ENCODE measurements around the gene TOMM22.
"Not testable (repeated sequence)": the region's sequence is repeated elsewhere in the genome, so short reads cannot be mapped to it uniquely, and the experiment has no call there.

Gene TOMM22

GRCh38 chr22:38681582-38682335 is at the start of gene TOMM22:
TSS of gene TOMM22 (plus strand) at chr22:38681957. CDS start at chr22:38681979, 22 bp downstream.
- intact Hi-C loops (cut with DNase I) = no loop called here
- peak; percentile 80 to 97 (median 94) for DNase-seq

- intact Hi-C loops (cut with DNase I) = no loop called here
- DNase-seq = no peak
These were observed 49.2 kb upstream of the TOMM22 start for GRCh38 chr22:38632528-38632927.

DNA sequence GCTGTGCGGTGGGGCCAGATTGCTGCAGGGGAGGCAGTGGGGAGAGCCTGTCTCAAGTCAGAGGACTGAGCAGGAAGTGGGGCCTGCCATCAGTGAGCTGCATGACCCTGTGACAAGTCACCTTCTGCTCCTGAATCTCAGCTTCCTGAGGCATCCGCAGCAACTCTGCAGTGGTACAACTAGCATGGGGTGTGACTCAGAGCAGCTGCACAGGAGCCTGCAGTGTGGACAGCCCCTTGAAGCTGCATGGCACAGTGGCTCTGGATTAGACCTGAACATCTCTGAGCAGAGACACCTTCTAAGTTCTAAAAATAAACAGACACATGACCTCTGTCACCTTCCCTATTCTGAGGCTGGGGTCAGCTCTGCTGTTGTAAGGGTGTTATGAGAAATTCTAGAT is 43.5 kb upstream of the TOMM22 start:
- intact Hi-C loops (cut with DNase I) = no loop called here
- DNase-seq = no peak

GRCh38 chr22:38638728-38639127 is 43.0 kb upstream of the TOMM22 start:
- intact Hi-C loops (cut with DNase I) = no loop called here

DNA sequence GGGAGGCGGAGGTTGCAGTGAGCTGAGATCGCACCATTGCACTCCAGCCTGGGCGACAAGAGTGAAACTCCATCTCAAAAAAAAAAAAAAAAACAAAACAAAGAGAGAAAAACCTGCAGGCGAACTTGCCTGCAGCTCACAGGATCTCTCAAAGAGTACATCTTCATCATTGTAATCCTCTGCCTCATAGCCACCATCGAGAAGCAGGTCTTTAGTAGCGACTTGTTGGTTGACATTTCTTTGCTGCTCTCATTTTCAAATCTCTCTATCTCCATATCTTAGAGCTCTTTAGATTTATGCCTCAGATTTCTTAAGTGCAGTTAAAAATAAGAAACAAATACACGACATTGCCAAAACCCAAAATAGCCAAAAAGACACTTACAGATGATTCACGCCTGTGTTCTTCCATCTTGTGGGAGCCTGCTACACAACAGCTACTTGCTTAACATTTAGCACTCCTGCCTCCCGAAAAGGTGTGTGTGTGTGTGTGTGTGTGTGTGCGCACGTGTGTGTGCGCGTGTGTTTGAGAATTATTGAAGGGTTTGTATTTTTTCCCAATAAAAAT is 40.2 kb upstream of the TOMM22 start:
- intact Hi-C loops (cut with DNase I) = no loop called here

More at GRCh38 chr22:38638728-38639127, 43.0 kb upstream of the TOMM22 start:
- no peak for DNase-seq

DNA sequence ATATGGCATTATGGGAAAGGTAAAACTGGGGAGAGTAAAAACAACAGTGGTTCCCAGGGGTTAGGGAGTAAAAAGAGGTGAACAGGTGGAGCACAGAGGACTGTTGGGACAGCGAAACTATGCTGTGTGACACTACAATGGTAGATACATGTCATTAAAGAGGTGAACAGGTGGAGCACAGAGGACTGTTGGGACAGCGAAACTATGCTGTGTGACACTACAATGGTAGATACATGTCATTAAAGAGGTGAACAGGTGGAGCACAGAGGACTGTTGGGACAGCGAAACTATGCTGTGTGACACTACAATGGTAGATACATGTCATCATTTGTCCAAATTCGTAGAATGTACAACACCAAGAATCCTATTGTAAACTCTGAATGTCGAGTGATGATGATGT is 37.5 kb upstream of the TOMM22 start:
- intact Hi-C loops (cut with DNase I); DNase-seq: not testable (repeated sequence)

More for the DNA sequence above, 40.2 kb upstream of the TOMM22 start:
- no peak for DNase-seq

- DNase-seq = no peak
- intact Hi-C loops (cut with DNase I) = no loop called here
These were observed 36.3 kb upstream of the TOMM22 start for GRCh38 chr22:38645430-38645829.

GRCh38 chr22:38649841-38650522 is 31.8 kb upstream of the TOMM22 start:
- no peak for DNase-seq
- intact Hi-C loops (cut with DNase I) = no loop called here

GRCh38 chr22:38652859-38653258 is 28.9 kb upstream of the TOMM22 start:
- no peak for DNase-seq
- intact Hi-C loops (cut with DNase I) = no loop called here

- intact Hi-C loops (cut with DNase I) = no loop called here
- DNase-seq = no peak
These were observed 28.0 kb upstream of the TOMM22 start for GRCh38 chr22:38653741-38654140.

DNA sequence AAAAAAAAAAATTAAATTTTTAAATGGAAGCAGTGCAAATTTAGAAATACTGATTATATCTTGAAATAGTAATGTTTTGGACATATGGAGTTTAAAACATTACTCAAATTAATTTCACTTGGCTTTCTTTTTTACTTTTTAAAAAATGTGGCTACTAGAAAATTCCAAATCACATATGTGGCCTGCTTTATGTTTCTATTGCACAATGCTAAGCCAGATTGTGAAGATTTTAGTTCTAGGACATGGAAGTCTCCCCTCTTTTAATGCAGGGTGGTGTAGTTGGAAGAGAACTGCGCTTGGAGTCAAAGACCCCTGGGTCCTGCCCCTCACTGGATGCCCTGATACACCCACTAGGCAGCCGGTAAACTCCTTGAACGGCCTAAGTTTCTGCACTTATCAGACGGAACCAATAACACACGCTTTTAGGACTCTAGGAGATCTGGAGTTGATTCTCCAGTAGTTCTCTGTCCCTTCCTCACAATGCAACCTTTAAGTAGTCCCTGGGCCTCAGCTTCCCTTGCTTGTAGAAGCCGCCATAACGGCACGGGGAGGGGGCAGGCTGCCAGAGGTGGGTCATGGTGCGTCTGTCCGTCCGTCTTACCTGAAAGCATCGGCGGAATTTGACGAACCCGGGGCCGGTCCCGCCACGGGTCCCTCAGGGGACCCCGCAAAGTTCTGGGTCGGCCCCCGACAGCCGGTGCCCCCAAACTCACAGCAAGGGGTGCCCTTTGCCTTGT is 26.1 kb upstream of the TOMM22 start:
- peak in 4 of 42 donors; percentile 14 to 48 (median 18) for DNase-seq
- intact Hi-C loops (cut with DNase I) = no loop called here

DNA sequence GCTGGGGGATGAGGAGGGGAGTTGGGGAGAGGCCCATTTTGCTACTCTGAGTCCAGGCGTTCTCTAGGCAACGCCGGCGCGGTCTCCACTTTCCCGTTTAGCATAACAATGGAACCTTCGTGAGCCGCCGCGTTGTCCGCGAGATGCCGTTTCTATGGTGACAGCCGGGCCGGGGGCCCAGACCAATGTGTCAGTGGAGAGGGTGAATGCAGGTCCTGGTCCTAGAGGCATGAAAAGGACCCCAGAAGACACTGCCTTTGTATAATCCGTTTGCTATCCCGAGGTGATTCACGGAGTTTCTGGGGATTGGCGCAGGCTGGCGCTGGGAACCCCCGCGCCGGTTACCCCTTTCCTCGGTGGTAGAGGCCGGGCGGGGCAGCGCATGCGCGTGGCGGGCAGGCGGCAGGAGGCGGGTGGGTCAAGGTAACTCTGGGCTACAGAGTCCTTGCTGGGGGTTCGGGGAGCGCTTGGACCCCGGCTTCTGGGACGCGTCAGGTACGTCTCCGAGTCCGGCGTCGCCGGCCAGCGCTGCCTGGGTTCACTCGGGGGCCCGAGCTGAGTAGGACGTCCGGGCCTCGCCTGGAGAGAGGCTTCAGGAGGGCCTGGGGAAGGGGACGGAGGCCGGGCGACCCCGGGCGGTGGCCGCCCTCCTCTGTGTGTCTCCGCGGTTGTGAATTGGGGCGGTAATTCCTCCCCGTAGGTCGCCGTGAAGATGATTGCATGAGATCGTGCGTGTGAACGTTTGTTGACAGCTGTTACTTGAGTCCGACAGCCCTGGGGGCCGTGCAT is 25.3 kb upstream of the TOMM22 start, which contains the start of the genes CBY1 and FAM227A:
CBY1 (plus strand) TSS at position 383 of the 789 bp plus-strand sequence. CDS start 11,417 bp downstream, outside the sequence.
FAM227A (minus strand) TSS at position 137 of the 789 bp plus-strand sequence. CDS start 6,224 bp downstream, outside the sequence.
- DNase-seq = peak; percentile 84 to 96 (median 91)
- intact Hi-C loops (cut with DNase I) = no loop called here

GRCh38 chr22:38657045-38657909 is 24.5 kb upstream of the TOMM22 start:
- peak in 6 of 42 donors; percentile 10 to 37 (median 20) for DNase-seq
- intact Hi-C loops (cut with DNase I) = no loop called here

GRCh38 chr22:38674888-38675287 is 6.9 kb upstream of the TOMM22 start:
- intact Hi-C loops (cut with DNase I) = no loop called here
- peak in 19 of 42 donors; percentile 6 to 68 (median 33) for DNase-seq

DNA sequence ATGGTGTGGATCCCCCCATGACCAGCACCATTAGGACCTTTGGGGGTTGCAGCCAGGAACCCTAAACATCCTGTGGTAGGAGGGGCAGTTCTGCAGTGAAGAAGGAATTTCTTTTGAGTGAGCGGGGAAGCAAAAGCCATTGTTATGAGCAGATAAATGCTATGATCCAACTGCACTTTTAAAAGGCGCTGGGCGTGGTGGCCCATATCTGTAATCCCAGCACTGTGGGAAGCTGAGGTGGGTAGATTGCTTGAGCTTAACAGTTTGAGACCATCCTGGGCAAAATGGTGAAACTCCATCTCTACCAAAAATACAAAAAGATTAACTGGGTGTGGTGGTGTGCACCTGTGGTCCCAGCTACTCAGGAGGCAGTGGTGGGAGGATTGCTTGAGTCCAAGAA is 5.9 kb upstream of the TOMM22 start:
- intact Hi-C loops (cut with DNase I) = no loop called here
- DNase-seq = no peak

- no peak for DNase-seq
- intact Hi-C loops (cut with DNase I) = no loop called here
These were observed 3.1 kb downstream of the TOMM22 start for GRCh38 chr22:38684895-38685294.

DNA sequence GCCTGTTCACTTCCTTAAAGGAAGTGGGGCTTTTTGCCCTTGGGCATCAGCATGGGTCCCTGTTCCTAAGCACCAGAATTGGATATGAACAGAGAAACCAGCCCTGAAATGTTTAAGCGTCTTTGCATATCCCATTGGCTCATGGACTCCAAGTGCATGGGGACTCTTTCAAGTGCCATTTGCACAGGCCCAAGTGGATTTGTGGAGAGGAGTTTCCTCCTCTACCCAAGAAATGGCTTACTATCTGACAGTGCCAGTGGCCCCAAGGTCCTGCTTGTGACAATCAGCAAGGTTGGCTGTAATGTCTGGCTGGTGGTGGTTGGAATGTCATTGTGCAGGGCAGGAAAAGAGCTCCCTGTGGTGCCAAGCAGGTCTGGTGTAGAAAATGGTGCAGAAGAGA is 4.0 kb downstream of the TOMM22 start:
- intact Hi-C loops (cut with DNase I) = no loop called here
- DNase-seq = no peak

- no peak for DNase-seq
- intact Hi-C loops (cut with DNase I) = no loop called here
These were observed 7.9 kb downstream of the TOMM22 start for GRCh38 chr22:38689651-38690050.
